Measurements from ENCODE around the gene MREG. TPM values are rescaled to one million over a fixed set of nuclear protein-coding genes. Genes with fewer than 3 reads are reported as not detected.
A peak's percentile ranks its signal among the peaks of the same experiment; 100 is the strongest.

The MREG gene
- total and polyA plus RNA-seq, 10 of the 15 experiments (the other 5 are each of a cell fraction or from before 2014, with no cell fraction given) = 6.9 to 45.0 (median 28.5) TPM

DNA sequence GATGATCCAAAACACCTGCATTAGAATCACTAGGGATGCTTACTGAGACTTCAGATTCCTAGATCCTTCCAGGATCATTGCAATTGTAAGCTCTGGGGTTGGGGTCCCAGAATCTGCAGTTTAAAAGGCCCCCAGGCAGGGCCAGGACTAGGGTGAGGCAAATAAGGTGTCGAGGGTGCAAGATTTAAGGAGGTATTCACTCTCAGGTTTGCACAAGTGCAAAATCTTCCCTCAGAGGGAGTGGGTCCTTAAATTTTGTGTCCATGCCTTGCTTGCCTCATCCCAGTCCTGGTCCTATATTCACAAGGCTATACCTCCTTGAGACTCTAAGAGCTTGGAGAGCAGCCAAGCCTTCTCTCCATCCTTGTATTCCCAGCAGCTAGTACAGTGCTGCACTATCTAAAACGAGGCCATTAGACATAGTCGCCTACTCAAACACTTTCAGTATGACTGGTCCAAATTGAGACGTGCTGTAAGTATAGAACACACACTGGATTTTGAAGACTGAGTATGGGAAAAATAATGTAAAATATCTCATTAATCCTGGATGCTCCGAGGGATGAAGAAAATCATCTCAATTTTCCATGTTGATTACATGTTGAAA lies 31.6 kb upstream of the MREG start (continued):
- no peak for TF ChIP-seq ETV6 (conservative IDR thresholded peaks at IDR 0.05 in 1 of 2, IDR thresholded peaks at IDR 0.05 in 1 of 2; ENCODE audit: borderline replicate concordance in 1 of 2, low read depth in 1 of 2)
- TF ChIP-seq IKZF1 (conservative IDR thresholded peaks at IDR 0.05) = peak; percentile 80
- no peak for TF ChIP-seq KAT2A (conservative IDR thresholded peaks at IDR 0.05; ENCODE audit: control insufficient read depth, low read depth, low read length)
- 0 out of 2 replicates have a peak, but pooled peaks have one; percentile 43 for TF ChIP-seq MEF2A (IDR thresholded peaks at IDR 0.05; ENCODE audit: insufficient read depth, low read depth, low read length)
- TF ChIP-seq LARP7 (IDR thresholded peaks at IDR 0.05) = no peak
- TF ChIP-seq, protein P1, sequence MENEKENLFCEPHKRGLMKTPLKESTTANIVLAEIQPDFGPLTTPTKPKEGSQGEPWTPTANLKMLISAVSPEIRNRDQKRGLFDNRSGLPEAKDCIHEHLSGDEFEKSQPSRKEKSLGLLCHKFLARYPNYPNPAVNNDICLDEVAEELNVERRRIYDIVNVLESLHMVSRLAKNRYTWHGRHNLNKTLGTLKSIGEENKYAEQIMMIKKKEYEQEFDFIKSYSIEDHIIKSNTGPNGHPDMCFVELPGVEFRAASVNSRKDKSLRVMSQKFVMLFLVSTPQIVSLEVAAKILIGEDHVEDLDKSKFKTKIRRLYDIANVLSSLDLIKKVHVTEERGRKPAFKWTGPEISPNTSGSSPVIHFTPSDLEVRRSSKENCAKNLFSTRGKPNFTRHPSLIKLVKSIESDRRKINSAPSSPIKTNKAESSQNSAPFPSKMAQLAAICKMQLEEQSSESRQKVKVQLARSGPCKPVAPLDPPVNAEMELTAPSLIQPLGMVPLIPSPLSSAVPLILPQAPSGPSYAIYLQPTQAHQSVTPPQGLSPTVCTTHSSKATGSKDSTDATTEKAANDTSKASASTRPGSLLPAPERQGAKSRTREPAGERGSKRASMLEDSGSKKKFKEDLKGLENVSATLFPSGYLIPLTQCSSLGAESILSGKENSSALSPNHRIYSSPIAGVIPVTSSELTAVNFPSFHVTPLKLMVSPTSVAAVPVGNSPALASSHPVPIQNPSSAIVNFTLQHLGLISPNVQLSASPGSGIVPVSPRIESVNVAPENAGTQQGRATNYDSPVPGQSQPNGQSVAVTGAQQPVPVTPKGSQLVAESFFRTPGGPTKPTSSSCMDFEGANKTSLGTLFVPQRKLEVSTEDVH (IDR thresholded peaks at IDR 0.05; ENCODE audit: low read depth, partially characterized antibody) = no peak
- TF ChIP-seq, protein P2, sequence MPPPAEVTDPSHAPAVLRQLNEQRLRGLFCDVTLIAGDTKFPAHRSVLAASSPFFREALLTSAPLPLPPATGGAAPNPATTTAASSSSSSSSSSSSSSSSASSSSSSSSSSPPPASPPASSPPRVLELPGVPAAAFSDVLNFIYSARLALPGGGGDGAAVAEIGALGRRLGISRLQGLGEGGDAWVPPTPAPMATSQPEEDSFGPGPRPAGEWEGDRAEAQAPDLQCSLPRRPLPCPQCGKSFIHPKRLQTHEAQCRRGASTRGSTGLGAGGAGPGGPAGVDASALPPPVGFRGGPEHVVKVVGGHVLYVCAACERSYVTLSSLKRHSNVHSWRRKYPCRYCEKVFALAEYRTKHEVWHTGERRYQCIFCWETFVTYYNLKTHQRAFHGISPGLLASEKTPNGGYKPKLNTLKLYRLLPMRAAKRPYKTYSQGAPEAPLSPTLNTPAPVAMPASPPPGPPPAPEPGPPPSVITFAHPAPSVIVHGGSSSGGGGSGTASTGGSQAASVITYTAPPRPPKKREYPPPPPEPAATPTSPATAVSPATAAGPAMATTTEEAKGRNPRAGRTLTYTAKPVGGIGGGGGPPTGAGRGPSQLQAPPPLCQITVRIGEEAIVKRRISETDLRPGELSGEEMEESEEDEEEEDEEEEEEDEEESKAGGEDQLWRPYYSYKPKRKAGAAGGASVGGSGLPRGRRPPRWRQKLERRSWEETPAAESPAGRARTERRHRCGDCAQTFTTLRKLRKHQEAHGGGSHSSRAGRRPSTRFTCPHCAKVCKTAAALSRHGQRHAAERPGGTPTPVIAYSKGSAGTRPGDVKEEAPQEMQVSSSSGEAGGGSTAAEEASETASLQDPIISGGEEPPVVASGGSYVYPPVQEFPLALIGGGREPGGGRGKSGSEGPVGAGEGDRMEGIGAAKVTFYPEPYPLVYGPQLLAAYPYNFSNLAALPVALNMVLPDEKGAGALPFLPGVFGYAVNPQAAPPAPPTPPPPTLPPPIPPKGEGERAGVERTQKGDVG (CRISPR knock-in tag; IDR thresholded peaks at IDR 0.05) = no peak
- TF ChIP-seq, protein P3, sequence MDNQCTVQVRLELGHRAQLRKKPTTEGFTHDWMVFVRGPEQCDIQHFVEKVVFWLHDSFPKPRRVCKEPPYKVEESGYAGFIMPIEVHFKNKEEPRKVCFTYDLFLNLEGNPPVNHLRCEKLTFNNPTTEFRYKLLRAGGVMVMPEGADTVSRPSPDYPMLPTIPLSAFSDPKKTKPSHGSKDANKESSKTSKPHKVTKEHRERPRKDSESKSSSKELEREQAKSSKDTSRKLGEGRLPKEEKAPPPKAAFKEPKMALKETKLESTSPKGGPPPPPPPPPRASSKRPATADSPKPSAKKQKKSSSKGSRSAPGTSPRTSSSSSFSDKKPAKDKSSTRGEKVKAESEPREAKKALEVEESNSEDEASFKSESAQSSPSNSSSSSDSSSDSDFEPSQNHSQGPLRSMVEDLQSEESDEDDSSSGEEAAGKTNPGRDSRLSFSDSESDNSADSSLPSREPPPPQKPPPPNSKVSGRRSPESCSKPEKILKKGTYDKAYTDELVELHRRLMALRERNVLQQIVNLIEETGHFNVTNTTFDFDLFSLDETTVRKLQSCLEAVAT (IDR thresholded peaks at IDR 0.05) = no peak
- no peak for TF ChIP-seq TARDBP (IDR thresholded peaks at IDR 0.05; ENCODE audit: borderline replicate concordance)
- TF ChIP-seq CBFB (IDR thresholded peaks at IDR 0.05; ENCODE audit: low read depth) = no peak
- TF ChIP-seq, protein P4, sequence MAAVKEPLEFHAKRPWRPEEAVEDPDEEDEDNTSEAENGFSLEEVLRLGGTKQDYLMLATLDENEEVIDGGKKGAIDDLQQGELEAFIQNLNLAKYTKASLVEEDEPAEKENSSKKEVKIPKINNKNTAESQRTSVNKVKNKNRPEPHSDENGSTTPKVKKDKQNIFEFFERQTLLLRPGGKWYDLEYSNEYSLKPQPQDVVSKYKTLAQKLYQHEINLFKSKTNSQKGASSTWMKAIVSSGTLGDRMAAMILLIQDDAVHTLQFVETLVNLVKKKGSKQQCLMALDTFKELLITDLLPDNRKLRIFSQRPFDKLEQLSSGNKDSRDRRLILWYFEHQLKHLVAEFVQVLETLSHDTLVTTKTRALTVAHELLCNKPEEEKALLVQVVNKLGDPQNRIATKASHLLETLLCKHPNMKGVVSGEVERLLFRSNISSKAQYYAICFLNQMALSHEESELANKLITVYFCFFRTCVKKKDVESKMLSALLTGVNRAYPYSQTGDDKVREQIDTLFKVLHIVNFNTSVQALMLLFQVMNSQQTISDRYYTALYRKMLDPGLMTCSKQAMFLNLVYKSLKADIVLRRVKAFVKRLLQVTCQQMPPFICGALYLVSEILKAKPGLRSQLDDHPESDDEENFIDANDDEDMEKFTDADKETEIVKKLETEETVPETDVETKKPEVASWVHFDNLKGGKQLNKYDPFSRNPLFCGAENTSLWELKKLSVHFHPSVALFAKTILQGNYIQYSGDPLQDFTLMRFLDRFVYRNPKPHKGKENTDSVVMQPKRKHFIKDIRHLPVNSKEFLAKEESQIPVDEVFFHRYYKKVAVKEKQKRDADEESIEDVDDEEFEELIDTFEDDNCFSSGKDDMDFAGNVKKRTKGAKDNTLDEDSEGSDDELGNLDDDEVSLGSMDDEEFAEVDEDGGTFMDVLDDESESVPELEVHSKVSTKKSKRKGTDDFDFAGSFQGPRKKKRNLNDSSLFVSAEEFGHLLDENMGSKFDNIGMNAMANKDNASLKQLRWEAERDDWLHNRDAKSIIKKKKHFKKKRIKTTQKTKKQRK (IDR thresholded peaks at IDR 0.05; ENCODE audit: low read depth, low read length) = no peak
- TF ChIP-seq KLF5 (IDR thresholded peaks at IDR 0.05; ENCODE audit: partially characterized antibody) = no peak
- TF ChIP-seq JUNB (IDR thresholded peaks at IDR 0.05) = peak; percentile 97
- no peak for TF ChIP-seq SUPT20H (IDR thresholded peaks at IDR 0.05; ENCODE audit: borderline replicate concordance, control insufficient read depth, low read depth, low read length)
- TF ChIP-seq, protein P5, sequence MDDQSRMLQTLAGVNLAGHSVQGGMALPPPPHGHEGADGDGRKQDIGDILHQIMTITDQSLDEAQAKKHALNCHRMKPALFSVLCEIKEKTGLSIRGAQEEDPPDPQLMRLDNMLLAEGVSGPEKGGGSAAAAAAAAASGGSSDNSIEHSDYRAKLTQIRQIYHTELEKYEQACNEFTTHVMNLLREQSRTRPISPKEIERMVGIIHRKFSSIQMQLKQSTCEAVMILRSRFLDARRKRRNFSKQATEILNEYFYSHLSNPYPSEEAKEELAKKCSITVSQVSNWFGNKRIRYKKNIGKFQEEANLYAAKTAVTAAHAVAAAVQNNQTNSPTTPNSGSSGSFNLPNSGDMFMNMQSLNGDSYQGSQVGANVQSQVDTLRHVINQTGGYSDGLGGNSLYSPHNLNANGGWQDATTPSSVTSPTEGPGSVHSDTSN (IDR thresholded peaks at IDR 0.05; ENCODE audit: insufficient replicate concordance, low read depth, low read length) = no peak
- TF ChIP-seq TCF12 (IDR thresholded peaks at IDR 0.05; ENCODE audit: low read depth, low read length) = no peak
- no peak for TF ChIP-seq NFIC (IDR thresholded peaks at IDR 0.05; ENCODE audit: low read depth, low read length)
